HG03060 (cell line): ENCODE results near the gene PPP1R7.

Experiments
- ATAC-seq: cut with Tn5 transposase; IDR thresholded peaks from one replicate; pipeline ENCODE4 v1.9.1; 2021; ENCODE audit warnings: low read depth, moderate number of reproducible peaks; ENCODE audit not compliant: unreplicated experiment

PPP1R7 gene

DNA sequence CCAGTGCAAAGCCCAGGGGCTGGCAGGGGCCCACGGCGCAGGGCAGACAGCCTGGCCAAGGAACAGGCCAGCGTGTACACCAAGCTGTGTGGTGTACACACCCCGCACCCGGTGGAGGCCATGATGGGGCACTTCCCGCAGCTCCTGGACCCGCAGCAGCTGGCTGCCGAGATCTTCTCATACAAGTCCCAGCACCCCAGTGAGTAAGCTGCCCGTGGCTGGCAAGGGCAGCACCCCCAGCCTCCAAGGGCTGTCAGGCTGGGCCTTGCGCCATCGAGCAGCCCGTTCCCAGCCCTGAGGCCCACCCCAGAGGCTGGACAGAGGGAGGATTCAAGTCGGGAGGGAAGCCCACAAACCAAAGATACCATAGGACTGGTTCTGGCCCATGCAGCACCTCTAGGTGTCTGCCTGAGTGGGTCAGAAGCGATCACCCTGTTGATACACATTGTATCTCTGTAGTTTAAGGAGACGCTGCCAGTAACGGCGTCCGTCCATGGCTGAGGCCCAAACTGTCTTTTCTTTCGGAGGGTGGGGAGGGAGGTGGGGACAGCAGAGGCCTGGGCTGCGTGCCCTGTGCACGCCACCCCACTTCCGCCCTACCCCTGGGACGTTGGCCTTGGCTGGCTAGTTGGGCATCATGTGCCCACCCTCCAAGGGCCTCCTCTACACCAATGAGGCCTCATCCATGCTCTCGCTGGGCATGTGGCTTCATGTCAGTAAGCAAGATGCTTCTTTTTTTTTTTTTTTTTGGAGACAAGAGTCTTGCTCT, 31.3 kb upstream of the PPP1R7 start:
- no peak for ATAC-seq

- ATAC-seq, result no peak
Measured at GRCh38 chr2:241120440-241120839, 29.8 kb upstream of the PPP1R7 start.

DNA sequence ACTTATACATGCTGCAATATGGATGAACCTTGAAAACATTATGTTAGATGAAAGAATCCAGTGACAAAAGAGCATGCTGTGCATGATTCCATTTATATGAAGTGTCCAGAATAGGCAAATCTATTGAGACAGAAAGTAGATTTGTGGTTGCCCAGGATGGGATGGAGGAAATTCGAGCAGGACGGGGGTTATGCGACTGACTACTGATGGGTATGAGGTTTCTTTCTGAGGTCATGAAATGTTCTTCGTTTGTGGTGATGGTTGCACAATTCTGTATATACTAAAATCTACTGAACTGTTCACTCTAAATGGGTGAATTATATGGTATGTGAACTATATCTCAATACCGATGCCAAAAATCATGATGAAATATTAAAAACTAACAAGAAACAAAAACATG, 29.3 kb upstream of the PPP1R7 start:
- ATAC-seq, result no peak

- no peak for ATAC-seq
Measured at GRCh38 chr2:241122376-241123002, 27.8 kb upstream of the PPP1R7 start.

DNA sequence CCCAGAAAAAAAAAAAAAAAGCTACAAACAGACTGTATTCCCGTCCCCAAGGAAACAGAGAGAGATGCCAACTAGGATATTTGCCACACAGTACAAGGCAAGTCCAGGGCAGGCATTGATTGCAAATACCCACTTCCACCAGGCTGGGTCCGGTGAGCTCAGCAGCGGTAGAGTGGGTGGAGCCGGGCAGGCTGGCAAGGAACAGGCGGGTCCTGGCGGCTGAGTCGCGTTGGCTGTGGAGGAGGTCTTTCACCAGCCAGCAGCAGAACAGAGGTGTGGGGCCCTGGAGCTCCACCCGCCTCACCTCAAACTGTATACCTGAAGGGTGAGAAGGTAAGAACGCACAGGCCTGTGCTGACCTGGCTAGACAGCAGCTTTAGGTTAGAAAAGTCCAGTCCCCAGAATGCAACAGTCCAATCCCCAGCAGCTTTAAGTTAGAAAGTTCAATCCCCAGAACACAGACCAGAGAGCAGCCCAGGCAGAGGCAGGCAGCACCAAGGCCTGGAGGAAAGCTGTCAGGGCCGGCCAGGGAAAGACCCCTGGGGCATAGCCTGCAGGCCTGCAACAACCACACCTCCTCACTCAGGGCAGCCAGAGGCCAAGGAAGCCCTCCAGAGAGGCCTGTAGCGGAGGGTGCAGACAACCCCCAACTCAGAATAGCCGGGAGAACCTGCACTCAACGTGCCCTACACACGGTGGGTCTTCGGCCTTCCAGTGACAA, 26.3 kb upstream of the PPP1R7 start:
- no peak for ATAC-seq

DNA sequence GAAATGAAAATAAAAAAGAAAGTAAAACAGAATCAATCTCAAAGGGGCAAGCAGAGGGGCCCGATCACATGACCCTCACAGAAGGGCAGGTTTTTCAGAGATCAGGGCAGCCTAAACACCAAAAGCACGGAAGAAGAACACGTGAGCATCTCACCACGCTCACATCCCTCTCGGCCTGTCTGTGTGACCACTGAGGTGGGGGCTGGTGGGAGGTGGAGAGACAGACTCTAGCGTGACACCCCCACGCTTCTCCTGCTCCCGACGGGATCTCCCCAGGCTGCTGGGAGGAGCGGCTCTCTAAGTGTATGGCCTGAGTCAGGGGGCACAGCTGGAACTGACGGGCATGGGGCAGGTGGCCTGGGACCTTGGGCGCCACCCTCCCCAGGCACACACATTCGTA, 24.6 kb upstream of the PPP1R7 start:
- ATAC-seq, result no peak

- ATAC-seq, result no peak
Measured at GRCh38 chr2:241126201-241126611, 24.1 kb upstream of the PPP1R7 start.

GRCh38 chr2:241126771-241127202, 23.5 kb upstream of the PPP1R7 start:
- ATAC-seq, result no peak

DNA sequence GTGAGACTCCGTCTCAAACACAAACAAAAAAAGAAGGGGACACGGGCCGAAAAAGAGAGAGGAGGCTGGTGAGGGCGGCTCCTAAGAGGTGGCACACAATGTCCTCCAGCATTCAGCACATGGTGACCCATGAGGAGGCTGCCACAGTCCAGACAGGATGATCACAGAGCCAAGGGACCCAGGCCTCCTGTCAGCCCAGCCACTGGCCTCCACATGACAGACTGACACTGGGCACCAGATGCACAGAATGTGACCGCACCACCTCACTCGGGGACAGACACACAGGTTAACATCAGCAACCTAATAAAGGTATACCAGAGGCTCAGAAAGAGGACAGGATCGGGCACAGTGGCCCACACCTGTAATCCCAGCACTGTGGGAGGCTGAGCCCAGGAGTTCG, 22.0 kb upstream of the PPP1R7 start:
- no peak for ATAC-seq

GRCh38 chr2:241129086-241129871, 21.0 kb upstream of the PPP1R7 start:
- no peak for ATAC-seq

- ATAC-seq, result no peak
Measured at GRCh38 chr2:241130316-241130715, 20.0 kb upstream of the PPP1R7 start.

DNA sequence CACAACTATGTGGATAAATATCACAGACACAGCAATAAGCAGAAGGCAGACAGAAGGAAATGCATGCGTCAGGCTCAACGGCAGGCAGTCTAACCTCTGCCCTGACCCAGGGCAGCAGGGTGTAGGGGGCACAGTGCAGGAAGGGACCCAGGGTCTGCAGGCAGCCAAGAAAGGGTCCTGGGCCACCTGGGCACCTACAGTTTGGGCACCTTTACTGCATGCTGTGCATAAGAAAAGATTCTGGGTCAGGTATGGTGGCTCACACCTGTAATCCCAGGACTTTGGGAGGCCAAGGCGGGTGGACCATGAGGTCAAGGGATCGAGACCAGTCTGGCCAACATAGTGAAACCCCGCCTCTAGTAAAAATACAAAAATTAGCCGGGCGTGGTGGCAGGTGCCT, 18.7 kb upstream of the PPP1R7 start:
- no peak for ATAC-seq

DNA sequence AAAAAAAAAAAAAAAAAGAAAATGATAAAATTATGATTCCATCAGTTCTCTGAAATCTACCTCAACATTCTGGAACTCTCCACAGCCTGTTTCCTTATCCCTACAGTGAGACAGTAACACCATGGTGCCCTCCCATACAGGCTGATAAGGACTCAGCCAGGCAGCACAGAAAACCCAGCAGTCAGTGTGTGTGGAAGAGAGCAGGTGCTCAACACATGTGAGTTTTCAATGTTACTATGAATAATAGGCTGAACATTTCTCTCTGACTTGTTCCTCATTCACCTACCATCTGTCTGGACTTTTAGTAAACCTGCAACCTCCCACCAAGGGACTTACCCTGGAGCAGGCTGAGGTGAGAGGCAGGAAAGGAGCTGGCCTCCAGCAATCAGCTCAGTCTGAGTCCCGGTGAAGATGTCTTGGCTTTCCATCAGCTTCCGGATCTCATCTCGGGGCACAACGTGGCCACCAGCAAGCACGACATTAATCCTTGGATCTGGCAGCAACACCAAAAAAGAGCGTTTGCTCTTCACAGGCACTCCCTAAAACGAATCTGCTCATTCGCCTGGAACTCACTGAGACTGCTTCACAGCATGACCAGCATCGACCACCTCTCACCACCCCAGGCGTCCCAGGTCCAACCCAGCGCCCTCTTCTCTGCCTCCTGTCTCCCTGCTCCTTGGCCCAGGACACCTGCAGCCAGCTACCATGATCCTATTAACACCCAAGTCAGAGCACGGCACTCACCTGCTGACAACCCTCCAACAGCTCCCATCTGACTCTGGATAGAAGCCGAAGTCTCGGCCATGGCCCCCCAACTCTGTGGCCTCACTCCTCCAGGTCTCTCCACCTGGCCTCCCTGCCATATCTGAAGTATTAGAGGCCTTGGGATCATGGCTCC, 17.5 kb upstream of the PPP1R7 start:
- no peak for ATAC-seq

- no peak for ATAC-seq
Measured at GRCh38 chr2:241133436-241133820, 16.8 kb upstream of the PPP1R7 start.

DNA sequence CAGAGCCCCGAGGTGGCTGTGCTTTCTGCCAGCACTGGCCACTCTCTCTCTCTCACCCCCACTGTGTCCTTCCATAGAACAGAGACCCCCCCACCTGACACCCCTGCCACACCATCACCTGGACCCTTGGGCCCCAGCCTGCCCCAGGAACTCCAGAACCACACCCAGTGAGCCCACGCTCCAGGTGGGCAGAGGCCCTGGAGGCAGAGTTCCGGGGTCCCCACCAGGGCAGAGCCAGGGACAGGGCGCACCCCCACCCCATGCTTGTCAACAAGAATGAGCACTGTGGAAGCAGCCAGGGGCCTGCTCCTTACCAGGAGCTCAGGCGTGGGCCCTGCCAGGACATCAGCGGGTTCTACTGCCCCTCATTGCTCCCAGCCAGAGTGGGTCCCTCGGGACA, 15.6 kb upstream of the PPP1R7 start:
- ATAC-seq, result no peak

DNA sequence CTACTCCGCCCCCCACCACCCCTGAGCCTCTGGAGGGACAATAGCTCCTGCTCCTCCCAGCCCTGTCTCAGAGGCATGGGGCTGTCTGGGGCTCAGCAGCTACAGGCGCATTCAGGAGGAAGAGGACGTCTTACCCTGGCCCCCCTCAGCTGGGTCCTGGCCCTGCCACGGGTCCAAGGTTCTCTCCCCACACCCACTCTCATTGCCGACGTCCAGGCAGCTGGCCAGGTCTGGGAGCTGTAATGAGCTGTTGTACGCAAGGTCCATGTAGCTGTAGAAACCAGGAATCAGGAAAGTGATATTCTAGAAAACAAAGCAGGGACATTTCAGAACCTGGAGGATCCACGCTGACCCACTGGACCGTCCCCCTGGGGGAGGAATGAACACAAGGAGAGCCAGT, 14.5 kb upstream of the PPP1R7 start:
- ATAC-seq, result no peak

GRCh38 chr2:241136191-241136590, 14.1 kb upstream of the PPP1R7 start:
- ATAC-seq, result no peak

GRCh38 chr2:241136661-241137260, 13.5 kb upstream of the PPP1R7 start:
- ATAC-seq, result no peak
